Vagina (tissue), 2 donors: Measurements from ENCODE around the gene ASIC5. TPM values are rescaled to one million over a fixed set of nuclear protein-coding genes. Genes with fewer than 3 reads are reported as not detected.

Experiments used
- DNase-seq, 2 donors: peaks; one replicate each; pipeline ENCODE4 v3.0.0-alpha.2; 2017; ENCODE audit errors: extremely low spot score in 2 of 2
- H3K27ac ChIP-seq: fragments of 200-600 bp; sonication (generic); one replicate; pipeline ENCODE4 v1.5.1; 2019
- H3K27me3 ChIP-seq: fragments of 200-600 bp; sonication (generic); one replicate; pipeline ENCODE4 v1.5.1; 2019
- H3K36me3 ChIP-seq, 2 donors: fragments of 200-600 bp; sonication (generic); one replicate each; pipeline ENCODE4 v1.5.1; 2017 to 2019
- H3K4me1 ChIP-seq: fragments of 200-600 bp; sonication (generic); one replicate; pipeline ENCODE4 v1.5.1; 2019
- H3K4me3 ChIP-seq, 2 donors: fragments of 200-600 bp; sonication (generic); 1 replicate in 1 of 2; 2 replicates in 1 of 2; pipeline ENCODE4 v1.5.1; 2016 to 2019
- H3K9me3 ChIP-seq: fragments of 200-600 bp; sonication (generic); one replicate; pipeline ENCODE4 v1.5.1; 2019
- POLR2A ChIP-seq, 2 donors: fragments of 450-650 bp; IDR thresholded peaks; one replicate each; pipeline ENCODE4 v1.6.1; 2017; ENCODE audit warnings: antibody characterized with exemption in 2 of 2, mild to moderate bottlenecking in 2 of 2, moderate library complexity in 2 of 2
- POLR2AphosphoS5 ChIP-seq, 2 donors: sonication (generic); formaldehyde crosslinking; IDR thresholded peaks; one replicate each; pipeline ENCODE4 v1.9.0; 2017; ENCODE audit warnings: antibody characterized with exemption in 2 of 2, mild to moderate bottlenecking in 2 of 2, low read depth in 1 of 2; ENCODE audit not compliant: insufficient read depth in 1 of 2
- intact Hi-C: fragments of 100-400 bp; cut with DNase I; formaldehyde crosslinking; loops from one replicate; pipeline ENCODE4 v1.15.1; 2023
- total RNA-seq: library from RNA; depleted of rRNA; stranded (reverse); fragments of >200 nt; gene quantifications from one replicate; pipeline ENCODE4 v1.2.3, GENCODE V29; 2016
- TF ChIP-seq, protein P1 (sequence below), 3 experiments: fragments of 450-650 bp in 2 of 3; fragments of 200-600 bp in 1 of 3; sonication (generic) in 1 of 3; IDR thresholded peaks; one replicate each; pipeline ENCODE4 v1.5.1; 2017 to 2019; ENCODE audit warnings: antibody characterized with exemption in 3 of 3, mild to moderate bottlenecking in 2 of 3, moderate library complexity in 2 of 3

ASIC5 gene
- total RNA-seq, 1 donor from 2014 or later: not detected

DNA sequence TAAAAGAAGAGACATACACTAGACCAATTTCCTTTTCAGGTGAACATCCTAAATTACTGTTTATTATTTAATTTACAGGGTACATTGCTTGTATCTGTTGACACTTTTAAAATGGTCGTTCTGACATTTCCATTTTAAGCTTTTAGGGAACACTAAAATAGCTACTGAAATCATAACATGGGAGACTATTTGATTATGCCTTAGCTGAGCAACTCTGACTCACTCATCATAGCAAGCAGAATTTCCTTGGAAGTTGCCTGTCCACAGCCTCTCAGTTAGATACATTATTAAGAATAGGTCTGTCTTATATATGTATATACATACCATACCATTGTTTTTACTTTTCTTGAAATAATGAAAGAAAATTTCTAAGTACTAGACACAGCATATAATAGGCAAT, 85.3 kb downstream of the ASIC5 start:
- H3K9me3 ChIP-seq: no peaks in the 10 kb centered on the region
- no peak overlapping the region for H3K27ac ChIP-seq
- no peak for DNase-seq
- peaks cover 4% of the 10 kb centered on the region for H3K4me1 ChIP-seq
- H3K36me3 ChIP-seq: no peaks in the 10 kb centered on the region
- H3K4me3 ChIP-seq: no peak overlapping the region
- no peaks in the 10 kb centered on the region for H3K27me3 ChIP-seq
- intact Hi-C loops: no loop called here
- TF ChIP-seq POLR2A (IDR thresholded peaks at IDR 0.05): no peak
- no peak for TF ChIP-seq POLR2AphosphoS5 (IDR thresholded peaks at IDR 0.05; ENCODE audit: insufficient read depth in 1 of 2, low read depth in 1 of 2)
- TF ChIP-seq, protein P1, sequence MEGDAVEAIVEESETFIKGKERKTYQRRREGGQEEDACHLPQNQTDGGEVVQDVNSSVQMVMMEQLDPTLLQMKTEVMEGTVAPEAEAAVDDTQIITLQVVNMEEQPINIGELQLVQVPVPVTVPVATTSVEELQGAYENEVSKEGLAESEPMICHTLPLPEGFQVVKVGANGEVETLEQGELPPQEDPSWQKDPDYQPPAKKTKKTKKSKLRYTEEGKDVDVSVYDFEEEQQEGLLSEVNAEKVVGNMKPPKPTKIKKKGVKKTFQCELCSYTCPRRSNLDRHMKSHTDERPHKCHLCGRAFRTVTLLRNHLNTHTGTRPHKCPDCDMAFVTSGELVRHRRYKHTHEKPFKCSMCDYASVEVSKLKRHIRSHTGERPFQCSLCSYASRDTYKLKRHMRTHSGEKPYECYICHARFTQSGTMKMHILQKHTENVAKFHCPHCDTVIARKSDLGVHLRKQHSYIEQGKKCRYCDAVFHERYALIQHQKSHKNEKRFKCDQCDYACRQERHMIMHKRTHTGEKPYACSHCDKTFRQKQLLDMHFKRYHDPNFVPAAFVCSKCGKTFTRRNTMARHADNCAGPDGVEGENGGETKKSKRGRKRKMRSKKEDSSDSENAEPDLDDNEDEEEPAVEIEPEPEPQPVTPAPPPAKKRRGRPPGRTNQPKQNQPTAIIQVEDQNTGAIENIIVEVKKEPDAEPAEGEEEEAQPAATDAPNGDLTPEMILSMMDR (IDR thresholded peaks at IDR 0.05): no peak

Other genes with a start within 250 kb of the ASIC5 start
- 21.6 TPM for gene GUCY1A1, start 199.4 kb downstream of the ASIC5 start, total RNA-seq
- 22.8 TPM for gene GUCY1B1, start 107.3 kb downstream of the ASIC5 start, total RNA-seq
- gene TDO2, start 37.4 kb upstream of the ASIC5 start, total RNA-seq: not detected
- gene CTSO, start 87.6 kb upstream of the ASIC5 start, total RNA-seq: 14.5 TPM